Heart left ventricle (tissue), 16 donors: ENCODE results near the gene PTPN13. TPM values are rescaled to one million over a fixed set of nuclear protein-coding genes. Genes with fewer than 3 reads are reported as not detected.

Experiments used
- ATAC-seq, 4 donors: fragments of 200-7000 bp; cut with Tn5 transposase; one replicate each; pipeline ENCODE4 v1.9.1; 2020 to 2022; ENCODE audit warnings: moderate library complexity in 4 of 4, mild to moderate bottlenecking in 3 of 4, moderate number of reproducible peaks in 1 of 4
- DNase-seq, 5 donors: peaks; one replicate each; pipeline ENCODE4 v3.0.0-alpha.2; 2020
- H3K27ac ChIP-seq, 12 donors: fragments of 200-600 bp; sonication (generic) in 4 of 12; one replicate each; pipeline versions ENCODE4 v1.5.0 to v1.8.0; 2016 to 2022; ENCODE audit warnings: mild to moderate bottlenecking in 2 of 12
- H3K27me3 ChIP-seq, 9 donors: fragments of 200-600 bp; sonication (generic) in 2 of 9; one replicate each; pipeline versions ENCODE4 v1.5.1 to v1.8.0; 2016 to 2022; ENCODE audit warnings: mild to moderate bottlenecking in 3 of 9
- H3K36me3 ChIP-seq, 9 donors: fragments of 200-600 bp; sonication (generic) in 2 of 9; one replicate each; pipeline versions ENCODE4 v1.5.0 to v1.8.0; 2018 to 2022; ENCODE audit warnings: mild to moderate bottlenecking in 2 of 9
- H3K4me1 ChIP-seq, 12 donors: fragments of 200-600 bp; sonication (generic) in 4 of 12; one replicate each; pipeline versions ENCODE4 v1.5.0 to v1.8.0; 2016 to 2022; ENCODE audit warnings: mild to moderate bottlenecking in 3 of 12
- H3K4me3 ChIP-seq, 12 donors: fragments of 200-600 bp; sonication (generic) in 4 of 12; one replicate each; pipeline versions ENCODE4 v1.5.0 to v1.8.0; 2017 to 2022; ENCODE audit warnings: mild to moderate bottlenecking in 9 of 12, moderate library complexity in 4 of 12
- H3K9me3 ChIP-seq, 12 donors: fragments of 200-600 bp; sonication (generic) in 4 of 12; one replicate each; pipeline versions ENCODE4 v1.5.0 to v1.8.0; 2016 to 2022; ENCODE audit warnings: mild to moderate bottlenecking in 1 of 12
- CTCF ChIP-seq, 12 donors: fragments of 200-600 bp; sonication (generic) in 4 of 12; IDR thresholded peaks; one replicate each; pipeline versions ENCODE4 v1.5.0 to v1.8.0; 2018 to 2022; ENCODE audit warnings: antibody characterized with exemption in 12 of 12, mild to moderate bottlenecking in 5 of 12
- POLR2A ChIP-seq, 2 donors: fragments of 450-650 bp; IDR thresholded peaks; one replicate each; pipeline ENCODE4 v1.6.1; 2017; ENCODE audit warnings: antibody characterized with exemption in 2 of 2, mild to moderate bottlenecking in 2 of 2, moderate library complexity in 2 of 2
- WGBS, 4 donors: extraction: QIAGEN DNeasy Blood & Tissue Kit in 2 of 4; methylation state at CpG; one replicate each; pipeline versions ENCODE4 v1.1.5 to v1.1.7; 2013 to 2018; 5-methylcytosine and 5-hydroxymethylcytosine counted together
- intact Hi-C, 10 donors: fragments of 100-400 bp; cut with DNase I; formaldehyde crosslinking; loops; one replicate each; pipeline versions ENCODE4 v1.11.1 to v1.14.2; 2022
- polyA plus RNA-seq, 2 donors: library from polyadenylated mRNA; stranded (reverse); fragments of 200-250 nt; gene quantifications; one replicate each; pipeline ENCODE4 v1.2.3, GENCODE V29; 2013
- total RNA-seq, 9 donors: library from RNA; depleted of rRNA in 2 of 9; stranded (reverse); fragments of >200 nt in 2 of 9; fragmentation: NEBNext Ultra II Directional in 3 of 9; extraction: Animal tissue kit (Norgen Biotek cat#: 25700) in 3 of 9; gene quantifications; one replicate each; pipeline versions ENCODE4 v1.1.0 to v1.2.4, GENCODE V29; 2016 to 2023
- donor health status: ischemic (EF 13 %, LVEDD 7.1; RV severe dilation, severe dysfunction).
- donor health status: healthy with polysubstance abuse.
- donor health status: DM: no; HTN: yes; CAD: no.
- donor health status: DM: no; HTN: no; CAD: no.
- donor health status: ischemic (EF 25% LVEDD 6.9; RV normal size, moderate dysfunction).
- donor health status: ischemic (EF 25% LVEDD 5.7; RV mildly dilated, moderate dysfunction).
- donor health status: healthy.
- donor health status: DM: yes; HTN: yes; CAD: no.
- donor health status: ischemic (EF 35%, LVEDD 5.7; RV mildly dilated, moderate dysfunction).
- donor health status: nonischemic (EF 11% LVEDD 7.7; RV severe dilation, severe dysfunction).
- donor health status: DM: yes; HTN: yes; CAD: no.
- donor health status: PGD.
- donor health status: ischemic (EF 29% LVEDD 5.4; RV normal size, mild dysfunction).
- donor health status: nonischemic (EF 23%, LVEDD 6.1; RV moderate dilation, normal function).

The PTPN13 gene
- total and polyA plus RNA-seq, 11 donors, result 0.60 to 14.3 (median 3.6) TPM

- H3K4me3 ChIP-seq, result no peak overlapping the region
- H3K27ac ChIP-seq, result no peak overlapping the region
- peaks cover 0 to 6% (median 0%) of the 10 kb centered on the region in 12 donors for H3K9me3 ChIP-seq
- peaks cover 0 to 37% (median 0%) of the 10 kb centered on the region in 9 donors for H3K36me3 ChIP-seq
- H3K4me1 ChIP-seq, result no peaks in the 10 kb centered on the region
- TF ChIP-seq POLR2A (IDR thresholded peaks at IDR 0.05) (no peak), CTCF (IDR thresholded peaks at IDR 0.05) (peak in 3 of 12 donors; percentile 8 to 12 (median 9))
- intact Hi-C loops, result no loop called here
- H3K27me3 ChIP-seq, result no peaks in the 10 kb centered on the region
- ATAC-seq (no peak), DNase-seq (no peak)
- 73 to 91% (median 83%) methylated on average over 5 to 8 of the region's 8 CpGs for WGBS, 4 donors
These were observed 197.0 kb downstream of the PTPN13 start for GRCh38 chr4:86791126-86791525.

- intact Hi-C loops, result loop anchor here in 1 of 10 donors (10.0 kb wide), 1 partner anchor 85 kb away; the partner anchor contains the start of gene C4orf36
These were observed 215.7 kb downstream of the PTPN13 start for GRCh38 chr4:86809809-86810208.

GRCh38 chr4:86810847-86811246, 216.7 kb downstream of the PTPN13 start:
- peaks cover 0 to 72% (median 3%) of the 10 kb centered on the region in 9 donors for H3K36me3 ChIP-seq
- H3K27me3 ChIP-seq, result no peaks in the 10 kb centered on the region
- no peak for DNase-seq
- ATAC-seq, result no peak
- intact Hi-C loops, result no loop called here
- no peak overlapping the region for H3K27ac ChIP-seq
- peaks cover 0 to 2% (median 0%) of the 10 kb centered on the region in 12 donors for H3K4me1 ChIP-seq
- H3K9me3 ChIP-seq, result peaks cover 0 to 11% (median 0%) of the 10 kb centered on the region in 12 donors
- 90 to 97% (median 96%) methylated on average over 3 of the region's 3 CpGs for WGBS, 4 donors
- H3K4me3 ChIP-seq, result no peak overlapping the region
- TF ChIP-seq CTCF (IDR thresholded peaks at IDR 0.05), result no peak
- no peak for TF ChIP-seq POLR2A (IDR thresholded peaks at IDR 0.05)

More at GRCh38 chr4:86809809-86810208, 215.7 kb downstream of the PTPN13 start:
- Histone ChIP-seq H3K36me3 (peaks cover 0 to 76% (median 3%) of the 10 kb centered on the region in 9 donors), H3K4me3 (no peak overlapping the region), H3K27me3 (no peaks in the 10 kb centered on the region), H3K9me3 (peaks cover 0 to 1% (median 0%) of the 10 kb centered on the region in 12 donors), H3K4me1 (no peaks in the 10 kb centered on the region), H3K27ac (no peak overlapping the region)
- DNase-seq, result no peak
- 90 to 94% (median 92%) methylated on average over 3 of the region's 3 CpGs for WGBS, 4 donors
- TF ChIP-seq POLR2A (IDR thresholded peaks at IDR 0.05) (no peak), CTCF (IDR thresholded peaks at IDR 0.05) (no peak)
- no peak for ATAC-seq

GRCh38 chr4:86815653-86816052, 221.5 kb downstream of the PTPN13 start:
- peaks cover 0 to 14% (median 0%) of the 10 kb centered on the region in 12 donors for H3K9me3 ChIP-seq
- H3K4me3 ChIP-seq, result no peak overlapping the region
- peaks cover 0 to 11% (median 0%) of the 10 kb centered on the region in 12 donors for H3K4me1 ChIP-seq
- H3K36me3 ChIP-seq, result peaks cover 0 to 41% (median 2%) of the 10 kb centered on the region in 9 donors
- H3K27me3 ChIP-seq, result no peaks in the 10 kb centered on the region
- peak overlapping the region in 4 of 12 donors; percentile 3 to 62 (median 51) for H3K27ac ChIP-seq
- intact Hi-C loops, result no loop called here
- DNase-seq (no peak), ATAC-seq (no peak)
- TF ChIP-seq POLR2A (IDR thresholded peaks at IDR 0.05), result no peak
- WGBS, 4 donors, result 69 to 86% (median 84%) methylated on average over 1 of the region's 1 CpG
